ENCODE data around the gene B4GALT2.

GRCh38 chr1:43969746-43970466, 9.1 kb upstream of the B4GALT2 start, which contains the start of gene DPH2:
- TF ChIP-seq CTCF (IDR thresholded peaks at IDR 0.05) (peak in 3 of 6 experiments; percentile 17 to 32 (median 27)), POLR2A (IDR thresholded peaks at IDR 0.05) (no peak)
